T-helper 1 cell treated with Interleukin-12 subunit alpha and Interleukin-12 subunit beta and Interleukin-4 antibody, amounts not matched to agents 30 ng/mL and 1 ng/mL, for 36 hours (primary cell): Measurements from ENCODE around the gene PDE3B. TPM values are rescaled to one million over a fixed set of nuclear protein-coding genes. Genes with fewer than 3 reads are reported as not detected.
"Not testable (repeated sequence)": the region's sequence is repeated elsewhere in the genome, so short reads cannot be mapped to it uniquely, and the experiment has no call there.

Source experiments
- intact Hi-C: fragments of 100-400 bp; cut with micrococcal nuclease; formaldehyde crosslinking; loops from one replicate; pipeline ENCODE4 v1.15.1; 2024
- total RNA-seq: library from RNA; stranded (reverse); gene quantifications from 2 replicates; pipeline ENCODE4 v1.2.3, GENCODE V29; 2022

PDE3B gene
- total RNA-seq, 1 donor from 2014 or later = 125 TPM

DNA sequence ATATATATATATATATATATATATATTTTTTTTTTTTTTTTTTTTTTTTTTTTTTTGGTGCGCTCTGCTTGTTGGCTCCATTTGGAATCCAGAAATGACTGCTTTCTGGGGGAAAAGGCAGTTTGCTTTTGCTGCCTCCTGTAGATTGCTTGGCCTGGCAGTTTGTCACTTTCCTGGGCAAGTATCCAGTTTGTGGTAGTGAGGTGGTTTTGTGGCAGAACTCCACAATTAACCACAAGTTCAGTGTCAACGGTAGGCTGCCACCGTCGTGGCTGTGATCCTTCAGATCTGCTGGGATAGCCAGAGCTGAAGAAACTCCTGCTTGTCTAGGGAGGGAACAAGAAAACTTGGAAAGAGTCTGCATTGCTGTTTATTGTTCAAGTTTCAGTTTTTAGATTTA, 5.0 kb upstream of the PDE3B start:
- intact Hi-C loops = no loop called here

DNA sequence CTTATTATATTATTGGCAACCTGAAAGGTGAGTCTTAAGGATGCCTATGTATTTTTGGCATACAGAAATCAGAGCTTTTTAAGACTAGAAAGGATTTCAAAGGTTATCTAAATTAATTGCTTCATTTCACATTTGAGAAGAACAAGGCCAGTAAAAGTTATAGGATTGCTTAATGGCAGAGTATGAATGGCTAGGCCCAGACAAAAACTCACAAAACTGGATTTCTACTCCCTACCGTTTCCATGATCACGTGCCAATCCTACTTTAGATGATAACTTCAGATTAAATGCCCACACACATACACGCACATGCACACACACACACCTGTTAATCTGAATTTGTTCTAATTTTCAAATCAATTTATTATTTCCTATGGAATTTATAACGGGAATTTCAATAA, 1.8 kb upstream of the PDE3B start:
- intact Hi-C loops = loop anchor here (1.0 kb wide), 1 partner anchor 8 kb away; no protein-coding TSS in a partner anchor

DNA sequence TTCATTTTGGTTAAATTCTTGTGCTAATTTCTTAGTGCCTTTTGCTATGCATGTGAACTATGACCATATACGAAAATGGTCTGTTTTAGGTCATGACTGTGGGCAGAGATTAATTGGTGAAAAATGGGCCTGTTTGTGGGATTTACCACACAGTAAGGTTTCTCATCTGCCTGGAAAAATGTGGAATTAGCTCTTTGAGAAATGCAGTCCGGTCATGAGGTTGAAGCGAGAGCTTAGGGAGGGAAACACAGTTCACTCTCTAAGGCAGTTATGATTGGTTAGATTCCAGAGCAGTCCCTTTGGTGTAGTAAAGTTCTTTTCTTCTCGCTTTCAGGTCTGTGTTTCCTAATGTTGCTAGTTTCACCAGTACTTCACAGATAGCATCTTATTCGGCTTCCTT, 1.2 kb upstream of the PDE3B start:
- intact Hi-C loops = loop anchor here (1.0 kb wide), 1 partner anchor 8 kb away; no protein-coding TSS in a partner anchor

DNA sequence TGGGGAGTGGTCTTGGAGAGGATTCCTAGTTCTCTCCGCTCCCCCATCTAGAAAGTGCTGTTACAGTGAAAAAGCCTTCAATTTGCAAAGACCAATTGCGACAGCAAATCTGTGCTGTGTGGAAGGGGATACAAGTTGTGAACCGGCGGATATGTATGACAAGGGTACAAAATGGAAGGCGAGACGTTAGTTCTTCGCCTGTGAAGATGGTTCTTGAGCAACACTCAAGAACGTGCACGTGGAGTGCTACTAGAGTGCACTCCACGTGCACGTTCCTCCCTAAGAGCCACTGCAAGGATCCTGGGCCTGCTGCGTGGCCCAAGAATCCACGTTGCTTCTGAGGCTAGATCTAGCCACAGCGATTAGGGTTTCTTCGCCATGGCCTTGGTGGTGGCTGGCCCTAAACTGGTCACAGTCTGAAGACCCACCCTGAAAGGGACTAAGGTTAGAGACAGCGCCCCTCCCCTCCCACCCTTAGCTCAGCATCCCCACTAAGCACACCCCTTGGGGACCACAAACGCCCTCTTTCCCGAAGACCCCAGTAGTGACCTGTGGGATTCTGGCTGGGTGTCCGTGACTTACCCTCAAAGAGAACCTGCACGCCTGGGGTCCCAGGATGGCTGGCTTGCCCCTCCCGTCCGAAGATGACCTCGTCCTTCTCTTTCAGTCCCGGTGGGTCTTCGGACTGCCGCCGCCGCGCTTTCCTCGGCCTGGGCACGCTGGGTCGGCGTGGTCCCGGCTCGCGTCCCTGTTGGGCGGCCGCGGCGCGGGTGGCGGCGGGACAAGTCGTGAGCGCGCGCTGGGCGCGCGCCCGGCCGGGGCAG, 519 bp upstream of the PDE3B start:
- intact Hi-C loops = loop anchor here (1.0 kb wide), 4 partner anchors 9 to 249 kb away; partner anchors contain the start of gene CYP2R1

DNA sequence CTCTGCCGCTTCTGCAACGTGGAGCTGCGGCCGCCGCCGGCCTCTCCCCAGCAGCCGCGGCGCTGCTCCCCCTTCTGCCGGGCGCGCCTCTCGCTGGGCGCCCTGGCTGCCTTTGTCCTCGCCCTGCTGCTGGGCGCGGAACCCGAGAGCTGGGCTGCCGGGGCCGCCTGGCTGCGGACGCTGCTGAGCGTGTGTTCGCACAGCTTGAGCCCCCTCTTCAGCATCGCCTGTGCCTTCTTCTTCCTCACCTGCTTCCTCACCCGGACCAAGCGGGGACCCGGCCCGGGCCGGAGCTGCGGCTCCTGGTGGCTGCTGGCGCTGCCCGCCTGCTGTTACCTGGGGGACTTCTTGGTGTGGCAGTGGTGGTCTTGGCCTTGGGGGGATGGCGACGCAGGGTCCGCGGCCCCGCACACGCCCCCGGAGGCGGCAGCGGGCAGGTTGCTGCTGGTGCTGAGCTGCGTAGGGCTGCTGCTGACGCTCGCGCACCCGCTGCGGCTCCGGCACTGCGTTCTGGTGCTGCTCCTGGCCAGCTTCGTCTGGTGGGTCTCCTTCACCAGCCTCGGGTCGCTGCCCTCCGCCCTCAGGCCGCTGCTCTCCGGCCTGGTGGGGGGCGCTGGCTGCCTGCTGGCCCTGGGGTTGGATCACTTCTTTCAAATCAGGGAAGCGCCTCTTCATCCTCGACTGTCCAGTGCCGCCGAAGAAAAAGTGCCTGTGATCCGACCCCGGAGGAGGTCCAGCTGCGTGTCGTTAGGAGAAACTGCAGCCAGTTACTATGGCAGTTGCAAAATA, 816 bp downstream of the PDE3B start:
- intact Hi-C loops = loop anchor here (1.0 to 5.0 kb wide), 6 partner anchors 66 to 1182 kb away; partner anchors contain the start of genes BTBD10, PSMA1 and RRAS2

DNA sequence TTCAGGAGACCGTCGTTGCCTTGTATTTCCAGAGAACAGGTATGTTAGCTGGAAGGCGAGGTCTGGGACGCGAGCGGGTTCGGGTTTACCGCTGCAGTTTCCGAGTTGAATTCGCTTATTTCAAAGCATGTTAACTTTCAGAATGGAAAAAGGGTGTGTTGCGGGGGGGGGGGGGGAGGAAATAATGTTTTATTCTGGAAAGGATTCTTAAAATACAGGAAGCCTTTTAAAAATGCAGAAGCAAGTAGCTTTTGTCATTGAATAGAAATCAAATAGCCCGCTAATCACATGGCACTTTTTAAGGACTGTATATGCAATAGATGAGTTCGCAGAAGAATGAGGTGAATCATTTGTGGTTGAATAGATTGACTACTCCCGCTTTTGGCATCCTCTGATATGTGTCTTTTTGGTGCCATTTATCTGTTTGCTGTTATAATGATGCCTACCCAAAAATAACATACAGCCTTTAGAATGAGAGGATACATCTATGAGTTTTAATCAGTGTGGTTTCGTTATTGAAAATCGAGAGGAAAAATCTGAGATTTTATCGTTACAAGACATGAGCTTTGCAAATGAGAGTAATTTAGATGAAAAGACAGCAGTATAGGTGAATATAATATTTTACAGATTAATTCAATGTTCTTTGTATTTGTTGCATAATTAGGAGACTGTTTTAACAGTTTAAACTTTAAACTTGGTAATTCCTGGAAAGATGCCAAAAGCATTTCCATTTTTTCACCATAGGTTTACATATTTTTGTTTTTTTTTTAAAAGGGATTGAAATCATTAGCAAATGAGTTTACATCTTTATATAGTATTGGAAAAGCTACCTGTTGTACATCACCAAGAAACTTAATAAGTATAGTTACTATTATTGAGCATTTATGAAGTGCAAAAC, 1.7 kb downstream of the PDE3B start:
- intact Hi-C loops = loop anchor here (1.0 to 5.0 kb wide), 6 partner anchors 67 to 1182 kb away; partner anchors contain the start of genes BTBD10, PSMA1 and RRAS2

DNA sequence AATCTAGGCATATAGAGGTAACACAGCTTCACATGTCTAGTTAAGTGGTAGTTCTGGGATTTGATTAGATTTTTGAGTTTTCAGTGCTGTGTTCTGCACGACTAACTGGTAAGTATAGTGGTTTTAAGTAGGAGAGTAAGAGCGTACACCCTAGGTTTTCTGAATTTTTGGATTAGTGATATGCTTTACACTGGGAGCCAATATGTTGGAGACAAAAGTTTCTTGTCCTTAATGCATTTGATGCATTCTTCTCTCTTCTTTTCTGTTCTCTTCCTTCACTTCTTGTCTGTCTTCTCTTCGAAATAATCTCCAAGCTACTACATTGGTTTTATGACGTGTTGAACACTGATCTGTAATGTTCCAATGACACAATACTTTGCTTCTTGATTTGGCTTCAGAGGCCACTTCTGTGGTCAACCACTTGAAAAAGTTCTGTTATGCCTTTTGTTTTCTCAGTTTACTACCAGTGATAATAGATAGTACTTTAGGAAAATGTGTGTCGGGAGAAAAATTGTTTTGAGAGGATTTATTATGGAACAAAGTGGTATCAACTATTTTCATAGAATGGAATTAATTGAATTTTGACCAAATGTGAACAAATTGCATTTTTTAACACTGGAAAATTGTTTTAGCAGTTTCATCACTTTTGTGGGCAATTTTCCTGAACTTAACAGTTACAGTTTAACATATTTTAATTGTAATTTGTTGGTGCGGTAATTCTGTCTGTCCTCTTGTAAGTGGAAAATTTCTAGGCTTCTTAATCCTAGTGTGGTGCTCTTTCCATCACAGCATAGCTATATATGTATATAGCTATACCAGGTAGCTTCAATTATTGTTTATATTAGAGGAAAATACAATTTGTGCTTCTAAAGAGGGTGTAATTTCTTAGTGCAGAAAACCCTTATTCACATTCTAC, 2.6 kb downstream of the PDE3B start:
- intact Hi-C loops = loop anchor here (1.0 to 5.0 kb wide), 9 partner anchors 66 to 1183 kb away; partner anchors contain the start of genes BTBD10, COPB1, PSMA1 and RRAS2

DNA sequence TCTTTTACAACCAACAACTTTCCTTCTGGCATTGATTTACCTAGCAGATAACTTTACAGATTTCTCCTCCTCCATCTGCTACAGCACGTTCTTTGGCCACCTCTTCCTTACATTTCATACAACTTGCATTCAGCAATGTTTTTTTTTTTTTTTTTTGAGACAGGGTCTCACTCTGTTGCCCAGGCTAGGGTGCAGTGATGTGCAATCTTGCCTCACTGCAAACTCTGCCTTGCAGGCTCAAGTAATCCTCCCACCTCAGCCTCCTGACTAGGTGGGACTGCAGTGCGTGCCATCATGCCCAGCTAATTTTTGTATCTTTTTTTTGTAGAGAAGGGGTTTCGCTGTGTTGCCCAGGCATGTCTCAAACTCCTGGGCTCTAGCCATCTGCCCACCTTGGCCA, 6.5 kb downstream of the PDE3B start:
- intact Hi-C loops = no loop called here

DNA sequence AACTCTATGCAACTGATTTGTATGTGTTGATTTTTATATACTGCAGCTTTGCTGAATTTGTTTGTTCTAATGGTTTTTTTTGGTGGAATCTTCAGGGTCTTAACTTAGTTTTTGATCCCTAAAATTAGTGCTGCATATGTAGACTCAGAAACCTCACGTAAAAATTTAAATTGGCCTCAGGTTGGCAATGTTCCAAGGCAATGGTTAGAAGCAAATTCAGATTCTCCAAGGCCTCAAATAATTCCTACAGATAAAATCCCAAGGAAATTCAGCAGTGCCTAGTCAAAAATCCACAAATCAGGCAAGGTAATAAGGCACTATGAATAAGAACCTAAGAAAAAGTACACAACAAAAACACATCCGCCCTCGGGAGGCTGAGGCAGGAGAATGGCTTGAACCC, 9.5 kb downstream of the PDE3B start:
- intact Hi-C loops = no loop called here

DNA sequence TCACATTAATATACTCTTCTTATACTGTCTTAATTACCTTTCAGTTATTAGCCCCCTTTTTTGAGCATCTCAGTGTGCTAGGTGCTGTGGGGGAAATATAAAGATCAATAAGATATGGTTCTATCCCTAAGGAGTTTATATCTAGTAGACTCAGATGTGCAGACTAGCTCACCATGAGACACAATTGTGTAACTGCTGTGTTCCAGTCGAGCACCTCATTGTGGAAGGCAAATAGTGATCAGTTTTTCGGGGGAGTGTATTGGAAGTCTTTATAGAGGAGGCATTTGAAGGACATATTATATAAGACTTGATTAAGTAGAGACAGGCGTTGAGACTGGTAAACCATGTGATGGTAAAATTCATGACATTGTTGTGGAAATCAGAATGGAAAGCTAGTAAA, 11.8 kb downstream of the PDE3B start:
- intact Hi-C loops = no loop called here

DNA sequence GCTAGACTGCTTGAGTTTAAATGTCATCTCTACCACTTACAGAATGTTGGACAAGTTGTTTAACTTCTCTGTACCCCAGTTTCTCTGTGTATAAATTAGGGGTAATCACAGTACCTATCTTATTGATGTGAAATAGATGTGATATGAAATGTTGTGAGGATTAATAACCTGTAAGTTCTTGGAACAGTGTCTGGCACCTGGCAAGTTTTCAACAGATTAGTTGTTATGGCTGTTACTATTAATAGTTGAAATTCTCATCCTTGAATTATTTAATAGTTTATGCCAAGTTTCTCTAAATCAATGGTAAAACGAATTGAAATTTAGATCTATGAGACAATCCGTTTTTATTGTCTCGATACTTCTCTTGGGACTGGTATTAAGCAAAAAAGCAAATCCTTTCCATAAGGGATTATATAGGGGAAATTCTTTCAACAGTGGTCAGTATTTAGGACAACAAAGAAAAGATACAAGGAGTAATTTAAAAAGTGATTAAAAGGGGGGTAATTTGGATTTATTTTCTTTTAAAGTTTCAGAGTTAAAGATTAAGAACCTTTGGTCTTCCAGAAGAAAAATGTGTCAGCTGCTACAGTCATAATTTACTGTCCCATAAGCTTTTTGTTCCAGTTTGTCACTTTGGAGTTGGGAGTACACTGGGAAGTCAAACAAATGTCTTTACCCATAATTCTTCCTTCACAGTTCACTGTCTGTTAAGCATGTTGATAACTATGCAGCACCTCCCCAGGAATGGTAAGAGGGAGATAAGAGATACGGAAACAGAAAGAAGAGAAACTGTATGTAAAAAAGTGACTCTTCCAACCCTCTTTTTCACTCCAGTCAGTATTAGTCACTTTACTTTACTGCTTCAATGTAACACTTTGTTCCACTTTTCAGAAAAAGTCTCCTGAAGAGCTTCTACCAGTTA, 13.2 kb downstream of the PDE3B start:
- intact Hi-C loops = no loop called here

DNA sequence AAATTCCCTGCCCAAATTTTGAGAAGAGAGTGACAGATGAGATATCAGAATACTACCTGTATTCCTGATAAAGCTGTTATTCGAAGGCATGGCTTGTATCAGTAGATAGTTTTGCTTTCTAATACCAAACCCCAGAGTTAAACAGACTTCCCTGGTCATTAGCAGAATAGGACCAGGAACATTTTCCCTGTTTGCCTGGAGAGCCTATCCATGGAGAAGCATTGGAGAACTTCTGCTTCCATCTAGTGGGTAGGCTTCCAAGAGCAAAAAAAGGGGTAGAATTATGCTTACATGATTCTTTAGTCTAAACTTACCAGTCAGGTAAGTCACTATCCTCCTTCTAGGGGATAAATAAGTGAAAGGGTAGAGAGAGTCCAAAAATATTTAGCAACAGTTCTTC, 14.2 kb downstream of the PDE3B start:
- intact Hi-C loops = no loop called here

DNA sequence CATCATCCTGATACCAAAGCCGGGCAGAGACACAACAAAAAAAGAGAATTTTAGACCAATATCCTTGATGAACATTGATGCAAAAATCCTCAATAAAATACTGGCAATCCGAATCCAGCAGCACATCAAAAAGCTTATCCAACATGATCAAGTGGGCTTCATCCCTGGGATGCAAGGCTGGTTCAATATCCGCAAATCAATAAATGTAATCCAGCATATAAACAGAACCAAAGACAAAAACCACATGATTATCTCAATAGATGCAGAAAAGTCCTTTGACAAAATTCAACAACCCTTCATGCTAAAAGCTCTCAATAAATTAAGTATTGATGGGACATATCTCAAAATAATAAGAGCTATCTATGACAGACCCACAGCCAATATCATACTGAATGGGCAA, 21.3 kb downstream of the PDE3B start:
- intact Hi-C loops = not testable (repeated sequence)

DNA sequence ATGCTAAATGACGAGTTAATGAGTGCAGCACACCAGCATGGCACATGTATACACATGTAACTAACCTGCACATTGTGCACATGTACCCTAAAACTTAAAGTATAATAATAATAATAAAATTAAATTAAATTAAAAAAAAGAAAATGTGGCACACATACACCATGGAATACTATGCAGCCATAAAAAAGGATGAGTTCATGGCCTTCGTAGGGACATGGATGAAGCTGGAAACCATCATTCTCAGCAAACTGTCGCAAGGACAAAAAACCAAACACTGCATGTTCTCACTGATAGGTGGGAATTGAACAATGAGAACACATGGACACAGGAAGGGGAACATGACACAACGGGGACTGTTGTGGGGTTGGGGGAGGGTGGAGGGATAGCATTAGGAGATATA, 23.7 kb downstream of the PDE3B start:
- intact Hi-C loops = not testable (repeated sequence)

DNA sequence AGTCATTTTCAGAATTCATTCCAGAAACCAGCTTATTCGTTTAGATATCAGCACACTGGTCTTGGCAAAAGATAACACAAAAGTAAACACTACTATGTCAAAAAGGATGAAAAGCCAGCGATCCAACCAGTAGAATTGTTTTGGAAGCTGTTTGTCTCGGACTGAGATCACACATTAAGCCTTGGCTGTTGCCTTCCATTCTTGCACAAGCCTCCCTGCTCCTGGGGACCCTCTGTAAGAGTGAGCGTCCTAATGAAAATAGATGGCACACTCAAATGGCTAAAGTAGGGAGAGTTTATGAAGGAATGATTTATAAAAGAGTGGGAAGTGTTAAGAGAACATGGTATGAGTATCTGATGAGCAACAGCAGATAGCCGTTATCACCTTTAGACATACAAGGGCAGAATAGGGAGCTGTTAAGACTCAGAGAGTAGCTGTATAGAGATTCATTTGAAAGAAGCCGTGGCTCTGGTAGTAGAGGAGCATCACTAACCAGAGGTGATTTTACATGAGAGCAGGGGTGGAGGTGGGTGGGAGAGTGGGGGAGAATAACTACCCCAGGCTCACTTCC, 25.2 kb downstream of the PDE3B start:
- intact Hi-C loops = no loop called here

DNA sequence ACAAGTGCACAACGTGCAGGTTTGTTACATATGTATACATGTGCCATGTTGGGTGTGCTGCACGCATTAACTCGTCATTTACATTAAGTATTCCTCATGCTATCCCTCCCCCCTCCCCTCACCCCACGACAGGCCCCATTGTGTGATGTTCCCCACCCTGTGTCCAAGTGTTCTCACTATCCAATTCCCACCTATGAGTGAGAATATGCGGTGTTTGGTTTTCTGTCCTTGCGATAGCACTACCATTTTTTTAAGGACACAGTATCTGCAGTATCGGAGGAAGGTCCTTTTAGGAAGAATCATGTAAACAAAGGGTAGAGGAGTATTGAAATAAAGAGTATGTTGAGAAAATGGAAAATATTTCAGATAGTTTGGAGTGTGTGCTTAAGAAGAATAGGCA, 25.9 kb downstream of the PDE3B start:
- intact Hi-C loops = no loop called here

DNA sequence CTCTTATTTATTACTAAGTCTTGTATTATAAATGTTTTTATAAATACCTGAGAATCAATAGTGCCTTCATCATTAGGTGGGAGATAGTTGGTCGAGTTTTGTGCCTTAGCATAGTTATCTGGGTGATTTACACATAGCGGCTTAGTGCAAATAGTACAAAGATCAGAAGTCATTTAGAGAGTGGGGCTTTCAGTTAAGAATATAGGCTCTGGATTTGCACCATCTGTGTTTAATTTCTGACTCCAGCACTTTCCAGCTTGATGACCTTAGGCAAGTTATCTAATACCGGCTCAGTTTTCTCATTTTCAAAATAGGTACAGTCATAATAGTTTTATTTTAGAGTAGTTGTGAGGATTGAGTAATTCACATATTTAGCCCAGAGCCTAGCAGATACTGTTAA, 26.4 kb downstream of the PDE3B start:
- intact Hi-C loops = no loop called here

DNA sequence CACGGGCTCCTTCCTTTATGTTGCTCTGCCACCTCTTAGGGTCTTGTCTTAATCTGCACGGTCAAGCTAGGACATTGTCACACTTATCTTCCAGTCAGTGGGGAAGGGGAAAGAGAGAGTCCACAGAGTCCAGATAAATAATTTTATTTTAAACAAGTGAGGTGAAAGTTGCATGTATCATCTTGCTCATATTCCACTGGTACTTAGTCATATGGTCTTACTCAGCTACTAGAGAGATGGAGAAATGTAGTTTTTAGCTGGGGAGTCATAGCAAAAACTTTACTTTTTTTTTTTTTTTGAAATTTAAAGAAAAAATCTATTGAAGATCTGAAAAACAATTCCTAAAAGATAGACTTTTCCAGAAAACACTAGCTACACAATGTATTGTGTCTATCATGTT, 29.0 kb downstream of the PDE3B start:
- intact Hi-C loops = no loop called here

DNA sequence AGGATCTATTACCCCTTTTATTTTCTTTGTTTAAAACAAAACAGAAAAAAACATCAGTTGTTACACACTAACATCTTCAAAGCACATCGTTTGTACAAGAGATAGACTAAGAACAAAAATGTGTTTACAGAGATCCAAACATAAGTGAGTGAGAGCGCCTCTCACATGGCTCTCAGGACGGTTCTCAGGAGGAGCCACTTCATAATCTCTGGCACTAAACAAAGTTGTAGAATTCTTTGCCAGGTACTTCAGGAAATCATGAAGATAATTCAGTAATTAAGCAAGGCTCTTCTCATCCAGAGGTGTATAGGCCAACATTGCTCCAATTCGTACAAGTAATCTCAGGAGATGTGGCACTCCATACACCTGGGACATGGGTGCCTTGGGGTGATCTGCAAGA, 29.8 kb downstream of the PDE3B start:
- intact Hi-C loops = no loop called here
